ENCODE results near the gene NR1H2.

NR1H2 gene

GRCh38 chr19:50427318-50427925 is 51.2 kb downstream of the NR1H2 start:
- DNase-seq: no peak

DNA sequence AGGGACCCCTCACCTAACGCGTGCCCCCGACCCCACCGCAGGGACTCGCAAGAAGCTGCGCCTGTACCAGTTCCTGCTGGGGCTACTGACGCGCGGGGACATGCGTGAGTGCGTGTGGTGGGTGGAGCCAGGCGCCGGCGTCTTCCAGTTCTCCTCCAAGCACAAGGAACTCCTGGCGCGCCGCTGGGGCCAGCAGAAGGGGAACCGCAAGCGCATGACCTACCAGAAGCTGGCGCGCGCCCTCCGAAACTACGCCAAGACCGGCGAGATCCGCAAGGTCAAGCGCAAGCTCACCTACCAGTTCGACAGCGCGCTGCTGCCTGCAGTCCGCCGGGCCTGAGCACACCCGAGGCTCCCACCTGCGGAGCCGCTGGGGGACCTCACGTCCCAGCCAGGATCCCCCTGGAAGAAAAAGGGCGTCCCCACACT is 51.8 kb downstream of the NR1H2 start:
- peak; percentile 28 for DNase-seq

DNA sequence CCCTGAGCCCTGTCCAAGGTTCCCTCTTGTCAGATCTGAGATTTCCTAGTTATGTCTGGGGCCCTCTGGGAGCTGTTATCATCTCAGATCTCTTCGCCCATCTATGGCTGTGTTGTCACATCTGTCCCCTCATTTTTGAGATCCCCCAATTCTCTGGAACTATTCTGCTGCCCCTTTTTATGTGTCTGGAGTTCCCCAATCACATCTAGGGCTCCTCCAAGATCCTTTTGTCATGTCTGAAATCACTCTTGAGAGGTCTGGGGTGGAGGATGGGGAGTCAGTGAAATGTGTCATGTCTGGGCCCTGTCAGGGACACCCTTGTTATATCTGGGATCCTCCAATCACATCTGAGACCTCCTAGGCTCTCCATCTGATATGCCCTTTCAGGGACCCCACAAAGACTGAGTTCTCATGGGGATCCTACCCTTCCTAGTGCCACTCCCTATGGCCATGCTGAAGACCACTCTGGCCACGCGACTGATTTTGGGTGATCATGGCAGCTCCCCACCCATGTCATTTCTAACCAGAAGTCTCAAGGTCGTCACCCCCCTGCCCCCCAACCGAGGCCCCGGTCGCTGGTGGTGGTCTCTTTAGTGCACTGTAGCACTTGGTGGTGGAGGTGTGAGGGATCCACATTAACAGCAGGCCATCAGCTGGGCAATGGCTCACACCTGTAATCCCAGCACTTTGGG is 52.7 kb downstream of the NR1H2 start:
- DNase-seq: no peak

DNA sequence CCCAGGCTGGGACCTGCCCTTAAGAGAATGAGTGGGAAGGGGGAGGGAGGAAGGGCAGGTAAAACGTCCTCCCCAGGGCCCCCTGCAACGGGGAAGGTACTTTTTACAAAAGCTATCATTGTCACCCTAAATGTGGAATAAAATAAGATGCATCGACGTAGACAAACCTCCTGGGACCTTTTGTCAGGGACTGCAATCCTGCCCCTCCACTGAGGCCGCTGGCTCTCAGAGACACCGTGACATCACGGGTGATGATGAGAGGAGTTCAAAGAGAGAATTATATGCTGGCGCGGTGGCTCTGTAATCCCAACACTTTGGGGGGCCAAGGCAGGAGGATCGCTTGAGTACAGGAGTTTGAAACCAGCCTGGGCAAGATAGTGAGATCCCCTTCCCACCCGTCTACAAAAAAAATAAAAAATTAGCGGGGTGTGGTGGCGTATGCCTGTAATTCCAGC is 54.7 kb downstream of the NR1H2 start:
- no peak for DNase-seq

DNA sequence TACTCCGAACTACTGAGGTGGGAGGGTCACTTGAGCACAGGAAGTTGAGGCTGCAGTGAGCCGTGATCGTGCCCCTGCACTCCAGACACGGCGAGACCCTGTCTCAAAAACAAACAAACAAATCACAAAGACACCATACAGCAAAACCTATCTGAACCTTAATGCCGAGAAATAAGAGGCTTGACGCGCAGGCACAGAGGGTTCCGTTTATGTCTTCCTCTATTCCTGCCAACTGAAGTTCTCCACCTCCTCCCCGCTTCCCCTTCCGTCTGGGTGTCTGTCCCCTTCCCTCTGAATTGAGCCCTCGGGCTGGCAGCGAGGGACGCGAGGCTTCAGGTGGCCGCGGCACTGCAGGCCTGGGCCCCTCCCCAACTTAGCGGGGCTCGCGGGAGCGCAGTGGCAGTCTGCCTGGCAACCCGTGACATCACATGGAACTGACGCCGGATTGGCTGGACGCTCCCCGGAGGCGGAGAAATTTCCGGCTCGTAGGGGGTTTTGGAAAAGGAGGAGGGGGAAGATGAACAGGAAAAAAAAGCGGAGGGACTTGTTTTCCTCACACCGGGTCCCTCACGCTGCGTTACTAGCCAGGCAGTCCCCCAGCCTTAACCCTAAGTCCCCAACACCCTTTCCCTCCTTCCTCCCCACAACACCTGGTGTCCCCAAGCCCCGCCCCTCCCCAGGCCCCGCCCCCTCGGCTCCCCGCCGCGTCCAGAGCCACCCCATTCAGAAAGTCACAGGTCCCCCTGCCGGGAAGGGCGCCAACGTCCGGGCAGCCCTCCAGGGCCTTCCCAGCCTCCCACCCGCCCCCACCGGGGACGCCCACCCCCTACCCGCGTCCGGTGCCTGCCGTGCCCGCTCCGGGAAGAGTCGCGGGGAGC is 55.3 kb downstream of the NR1H2 start:
- peak; percentile 25 for DNase-seq

- DNase-seq: no peak
Observed at GRCh38 chr19:50432221-50433028, 56.2 kb downstream of the NR1H2 start, which contains the start of gene MYBPC2. Gene MYBPC2 (plus strand): TSS chr19:50432892. CDS start chr19:50432954, 62 bp downstream.
